Dendritic cell treated with granulocyte-macrophage colony-stimulating factor and Interleukin-4, amounts not matched to agents 40 ng/mL and 50 ng/mL, for 4 days (primary cell): ENCODE measurements around the gene RTL10.

Experiments used
- H3K27ac Mint-ChIP-seq: one replicate; pipeline ENCODE4 v1.8.0; 2022; ENCODE audit warnings: mild to moderate bottlenecking, mixed read lengths
- H3K27me3 Mint-ChIP-seq: one replicate; pipeline ENCODE4 v1.8.0; 2022; ENCODE audit warnings: mild to moderate bottlenecking, mixed read lengths
- H3K36me3 Mint-ChIP-seq: one replicate; pipeline ENCODE4 v1.8.0; 2022; ENCODE audit warnings: low read depth, mixed read lengths
- H3K4me1 Mint-ChIP-seq: one replicate; pipeline ENCODE4 v1.8.0; 2022; ENCODE audit warnings: low read depth, mixed read lengths
- H3K4me3 Mint-ChIP-seq: one replicate; pipeline ENCODE4 v1.8.0; 2022; ENCODE audit warnings: mild to moderate bottlenecking, moderate library complexity, mixed read lengths
- H3K9me3 Mint-ChIP-seq: one replicate; pipeline ENCODE4 v1.8.0; 2022; ENCODE audit warnings: mixed read lengths
- intact Hi-C: fragments of 100-400 bp; cut with micrococcal nuclease; formaldehyde crosslinking; loops from one replicate; pipeline ENCODE4 v1.15.0; 2022

Gene RTL10

DNA sequence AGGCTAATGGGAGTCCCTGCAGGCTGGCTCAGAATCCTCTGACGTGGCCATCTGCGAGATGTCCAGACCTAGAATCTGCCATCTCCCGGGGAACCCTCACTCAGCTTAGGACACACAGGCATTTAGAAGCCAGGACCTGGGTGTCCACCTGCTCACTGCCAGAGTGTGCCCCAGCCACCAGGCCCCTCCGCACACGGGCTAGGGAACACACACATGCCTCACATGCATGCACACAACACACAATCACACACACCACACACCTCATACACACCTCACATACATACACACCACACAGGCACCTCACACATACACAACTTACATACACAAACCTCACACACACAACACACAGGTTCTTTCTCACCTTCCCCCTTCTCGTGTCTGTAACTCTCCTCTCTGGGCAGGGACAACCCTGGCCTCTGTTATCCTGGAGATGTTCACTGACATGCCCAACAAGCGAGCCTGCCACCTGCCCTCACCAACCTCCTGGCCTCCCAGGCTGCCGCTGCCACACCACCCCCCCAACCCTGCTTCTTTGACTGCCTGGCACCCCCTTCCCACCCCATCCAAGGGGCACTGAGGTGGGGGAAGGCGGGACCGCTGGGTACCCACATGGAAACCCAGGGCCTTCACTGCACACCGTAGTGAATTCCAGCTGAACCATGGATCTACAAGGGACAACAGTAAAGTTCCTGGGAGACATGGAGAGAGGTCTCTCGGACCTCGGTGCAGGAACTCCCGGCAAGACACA is 38.1 kb downstream of the RTL10 start:
- H3K9me3 Mint-ChIP-seq, result no peaks in the 10 kb centered on the region
- no peaks in the 10 kb centered on the region for H3K4me1 Mint-ChIP-seq
- H3K4me3 Mint-ChIP-seq, result no peak overlapping the region
- H3K27ac Mint-ChIP-seq, result no peak overlapping the region
- intact Hi-C loops, result no loop called here
- no peaks in the 10 kb centered on the region for H3K27me3 Mint-ChIP-seq
- peaks cover 13% of the 10 kb centered on the region for H3K36me3 Mint-ChIP-seq

- H3K4me3 Mint-ChIP-seq, result no peak overlapping the region
- no peaks in the 10 kb centered on the region for H3K9me3 Mint-ChIP-seq
- intact Hi-C loops, result no loop called here
- no peaks in the 10 kb centered on the region for H3K27me3 Mint-ChIP-seq
- no peaks in the 10 kb centered on the region for H3K4me1 Mint-ChIP-seq
- peaks cover 13% of the 10 kb centered on the region for H3K36me3 Mint-ChIP-seq
- H3K27ac Mint-ChIP-seq, result no peak overlapping the region
These were observed 38.8 kb downstream of the RTL10 start for GRCh38 chr22:19815823-19816290.

DNA sequence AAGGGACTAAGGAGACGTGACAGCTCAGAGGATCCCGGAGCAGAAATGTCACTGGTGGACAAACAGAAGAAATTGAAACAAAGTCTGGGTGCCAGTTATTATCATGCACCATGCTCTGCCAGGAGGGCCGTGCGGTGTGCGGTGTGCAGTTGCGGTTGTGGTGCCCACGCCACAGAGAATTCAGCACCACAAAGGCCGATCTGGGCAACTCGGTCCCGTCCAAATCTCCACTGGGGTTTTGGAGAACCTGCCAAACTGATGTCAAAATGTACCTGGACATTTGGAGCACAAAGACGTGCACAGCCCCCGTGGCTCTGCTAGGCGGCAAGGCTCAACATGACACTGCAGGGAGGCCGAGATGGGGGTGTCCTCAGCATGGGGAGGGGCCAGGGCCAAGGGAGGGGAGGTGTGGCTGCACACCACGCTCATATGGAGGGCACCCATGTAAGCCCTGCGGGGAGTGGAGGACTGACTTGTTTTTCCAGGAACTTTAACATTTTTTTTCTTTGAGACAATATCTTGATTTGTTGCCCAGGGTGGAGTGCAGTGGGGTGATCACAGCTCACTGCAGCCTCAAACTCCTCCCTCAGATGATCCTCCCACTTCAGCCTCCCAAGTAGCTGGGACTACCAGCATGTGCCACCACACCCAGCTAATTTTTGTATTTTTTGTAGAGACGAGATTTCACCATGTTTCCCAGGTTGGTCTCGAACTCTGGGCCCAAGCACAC is 39.4 kb downstream of the RTL10 start:
- intact Hi-C loops, result no loop called here
- peaks cover 13% of the 10 kb centered on the region for H3K36me3 Mint-ChIP-seq

GRCh38 chr22:19814428-19814827 is 40.2 kb downstream of the RTL10 start:
- Mint-ChIP-seq H3K27me3 (no peaks in the 10 kb centered on the region), H3K9me3 (no peaks in the 10 kb centered on the region), H3K27ac (no peak overlapping the region), H3K36me3 (peaks cover 13% of the 10 kb centered on the region), H3K4me3 (no peak overlapping the region), H3K4me1 (no peaks in the 10 kb centered on the region)
- intact Hi-C loops, result no loop called here

More for the DNA sequence above, 39.4 kb downstream of the RTL10 start:
- Mint-ChIP-seq H3K9me3 (no peaks in the 10 kb centered on the region), H3K4me3 (no peak overlapping the region), H3K4me1 (no peaks in the 10 kb centered on the region), H3K27me3 (no peaks in the 10 kb centered on the region), H3K27ac (no peak overlapping the region)

DNA sequence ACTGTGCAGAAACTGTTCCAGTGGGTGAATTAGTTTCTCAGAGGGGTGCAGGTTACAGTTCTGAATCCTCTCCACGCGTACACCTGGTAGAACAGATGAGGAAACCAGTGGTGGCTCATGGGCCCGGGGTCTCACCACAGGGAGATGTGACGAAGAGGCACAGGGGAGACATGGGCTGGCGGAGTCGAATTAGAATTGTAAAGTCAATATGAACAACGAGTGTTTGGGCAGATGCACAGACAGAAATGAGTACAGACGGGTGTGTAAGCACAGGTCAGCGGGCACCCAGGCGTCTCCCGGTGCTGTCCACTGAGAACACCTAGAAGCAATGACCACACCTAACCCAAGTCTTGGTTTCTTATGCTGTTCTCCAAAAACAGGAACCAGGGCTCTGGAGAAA is 41.8 kb downstream of the RTL10 start:
- H3K27ac Mint-ChIP-seq, result no peak overlapping the region
- H3K9me3 Mint-ChIP-seq, result no peaks in the 10 kb centered on the region
- peaks cover 13% of the 10 kb centered on the region for H3K36me3 Mint-ChIP-seq
- no peaks in the 10 kb centered on the region for H3K4me1 Mint-ChIP-seq
- H3K27me3 Mint-ChIP-seq, result no peaks in the 10 kb centered on the region
- intact Hi-C loops, result no loop called here
- no peak overlapping the region for H3K4me3 Mint-ChIP-seq

- Mint-ChIP-seq H3K4me1 (no peaks in the 10 kb centered on the region), H3K9me3 (no peaks in the 10 kb centered on the region), H3K36me3 (peaks cover 13% of the 10 kb centered on the region), H3K27ac (no peak overlapping the region), H3K27me3 (no peaks in the 10 kb centered on the region), H3K4me3 (no peak overlapping the region)
- intact Hi-C loops, result no loop called here
These were observed 42.6 kb downstream of the RTL10 start for GRCh38 chr22:19811811-19812771.

- Mint-ChIP-seq H3K36me3 (peaks cover 20% of the 10 kb centered on the region), H3K4me3 (no peak overlapping the region), H3K27me3 (no peaks in the 10 kb centered on the region), H3K9me3 (no peaks in the 10 kb centered on the region), H3K27ac (no peak overlapping the region), H3K4me1 (no peaks in the 10 kb centered on the region)
- intact Hi-C loops, result no loop called here
These were observed 43.5 kb downstream of the RTL10 start for GRCh38 chr22:19811211-19811621.

DNA sequence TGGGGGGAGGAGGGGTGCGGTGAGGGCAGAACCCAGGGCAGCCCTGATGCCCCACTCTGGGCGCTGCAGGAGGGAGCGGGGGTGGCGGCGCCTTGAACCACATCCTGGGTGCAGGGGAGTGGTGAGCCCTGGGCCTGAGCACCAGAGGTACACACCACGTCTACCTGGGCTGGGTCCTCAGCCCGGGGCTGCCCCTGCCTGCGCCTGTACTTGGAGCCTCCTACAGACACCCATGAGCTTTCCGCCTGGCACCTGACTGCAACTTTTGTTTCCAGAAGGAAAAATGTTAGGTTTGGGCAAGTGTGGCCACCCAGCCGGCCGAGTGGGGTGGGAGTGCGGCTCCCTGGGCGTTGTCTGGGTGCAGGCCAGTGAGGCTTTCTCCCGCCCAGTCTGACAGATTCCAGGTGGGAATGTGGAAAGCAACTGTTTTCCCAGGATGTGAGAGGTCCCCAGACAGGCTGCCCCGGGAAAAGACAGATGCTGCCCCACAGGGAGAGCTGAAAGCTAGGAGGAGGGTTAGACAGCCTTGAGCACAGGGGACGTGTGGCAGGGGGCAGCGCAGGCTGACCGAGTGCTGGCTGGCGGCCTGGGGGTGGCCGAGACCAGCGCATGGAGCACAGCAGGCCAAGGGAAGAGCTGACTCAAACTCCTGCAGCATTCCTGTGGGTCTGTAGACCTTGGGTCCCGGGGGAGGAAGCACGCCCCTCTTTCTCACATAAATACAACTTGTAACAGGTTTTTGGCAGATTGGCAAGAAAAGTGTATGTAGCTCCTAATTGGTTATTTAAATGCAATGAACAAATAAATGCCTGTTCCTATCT is 44.1 kb downstream of the RTL10 start:
- intact Hi-C loops, result no loop called here
- no peak overlapping the region for H3K4me3 Mint-ChIP-seq
- no peaks in the 10 kb centered on the region for H3K4me1 Mint-ChIP-seq
- H3K36me3 Mint-ChIP-seq, result peaks cover 26% of the 10 kb centered on the region
- H3K27ac Mint-ChIP-seq, result no peak overlapping the region
- H3K27me3 Mint-ChIP-seq, result no peaks in the 10 kb centered on the region
- H3K9me3 Mint-ChIP-seq, result no peaks in the 10 kb centered on the region

DNA sequence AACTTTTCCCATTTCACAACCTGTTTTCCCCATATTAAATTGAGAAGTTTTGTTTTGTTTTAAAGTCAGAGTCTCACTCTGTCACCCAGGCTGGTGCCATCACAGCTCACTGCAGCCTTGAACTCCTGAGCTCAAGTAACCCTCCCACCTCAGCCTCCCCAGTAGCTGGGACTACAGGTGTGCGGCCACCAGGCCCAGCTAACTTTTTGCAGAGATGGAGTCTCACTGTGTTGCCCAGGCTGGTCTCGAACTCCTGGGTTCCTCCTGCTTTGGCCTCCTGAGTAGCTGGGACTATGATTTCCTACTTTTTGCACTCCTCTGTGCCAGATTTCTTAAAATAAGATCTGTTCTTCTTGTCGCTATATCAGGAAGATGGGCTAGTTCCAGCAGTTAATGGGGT is 44.9 kb downstream of the RTL10 start:
- no peaks in the 10 kb centered on the region for H3K9me3 Mint-ChIP-seq
- intact Hi-C loops, result no loop called here
- H3K4me1 Mint-ChIP-seq, result no peaks in the 10 kb centered on the region
- no peak overlapping the region for H3K27ac Mint-ChIP-seq
- H3K36me3 Mint-ChIP-seq, result peaks cover 26% of the 10 kb centered on the region
- H3K4me3 Mint-ChIP-seq, result no peak overlapping the region
- no peaks in the 10 kb centered on the region for H3K27me3 Mint-ChIP-seq

GRCh38 chr22:19808873-19809478 is 45.7 kb downstream of the RTL10 start:
- Mint-ChIP-seq H3K4me3 (no peak overlapping the region), H3K4me1 (no peaks in the 10 kb centered on the region), H3K36me3 (peaks cover 27% of the 10 kb centered on the region), H3K27me3 (no peaks in the 10 kb centered on the region), H3K9me3 (no peaks in the 10 kb centered on the region), H3K27ac (no peak overlapping the region)
- intact Hi-C loops, result no loop called here

DNA sequence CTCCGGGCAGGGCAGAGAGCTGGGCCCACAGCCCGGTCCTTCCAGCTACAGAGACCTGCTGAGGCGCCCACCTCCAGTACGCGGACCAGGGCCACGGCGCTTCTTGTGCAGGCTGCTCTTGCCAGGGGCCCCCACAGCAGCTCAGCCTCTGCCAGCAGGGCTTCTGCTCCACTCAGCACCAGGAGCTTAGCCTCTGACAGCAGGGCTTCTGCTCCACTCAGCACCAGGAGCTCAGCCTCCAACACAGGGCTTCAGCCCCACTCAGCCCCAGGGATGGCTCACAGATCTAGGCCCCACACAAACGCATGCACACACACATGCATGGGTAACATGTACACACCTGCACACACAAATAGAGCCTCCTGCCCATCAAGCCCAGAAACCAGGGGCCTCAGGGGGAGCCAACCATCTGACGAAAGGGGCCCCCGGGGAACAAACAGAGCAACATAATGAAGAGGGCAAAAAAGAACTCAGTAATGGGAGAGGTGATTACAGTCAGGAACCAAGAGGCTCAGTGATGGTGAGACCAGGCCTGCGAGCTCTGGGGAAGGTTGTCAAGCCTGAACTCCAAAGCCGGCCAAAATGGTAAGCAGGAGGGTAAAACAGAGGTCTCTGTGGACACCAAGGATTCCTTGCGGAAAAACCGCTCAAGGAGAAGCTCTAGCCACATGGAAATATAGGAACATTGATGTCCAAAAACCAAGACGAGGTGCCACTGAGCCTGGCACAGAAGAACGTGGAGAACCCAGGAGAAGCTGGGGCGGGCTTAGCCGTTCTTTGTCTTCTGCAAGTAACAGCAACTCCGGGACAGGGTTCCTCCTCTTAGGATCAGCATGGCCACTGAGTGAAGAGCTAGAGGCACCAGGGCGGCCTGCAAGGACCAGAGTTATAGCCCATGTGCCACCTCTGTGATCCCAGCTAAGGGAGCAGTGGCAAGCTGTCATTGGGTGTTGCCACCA is 46.5 kb downstream of the RTL10 start:
- H3K27me3 Mint-ChIP-seq, result no peaks in the 10 kb centered on the region
- no peaks in the 10 kb centered on the region for H3K4me1 Mint-ChIP-seq
- peaks cover 34% of the 10 kb centered on the region for H3K36me3 Mint-ChIP-seq
- intact Hi-C loops, result no loop called here
- H3K4me3 Mint-ChIP-seq, result no peak overlapping the region
- H3K9me3 Mint-ChIP-seq, result no peaks in the 10 kb centered on the region
- H3K27ac Mint-ChIP-seq, result no peak overlapping the region
